GM23338 (cell line): ENCODE data around the gene ZBTB7C.

Source experiments
- CTCF ChIP-seq, 2 experiments: fragments of 200-600 bp in 1 of 2; sonication (generic) in 1 of 2; conservative IDR thresholded peaks; 2 replicates each; pipeline versions ENCODE4 v1.5.1 to v1.6.1; 2016 to 2017; ENCODE audit warnings: antibody characterized with exemption in 2 of 2, low read depth in 2 of 2, mild to moderate bottlenecking in 2 of 2, moderate library complexity in 1 of 2
- ETS1 ChIP-seq: IDR thresholded peaks from 2 replicates; pipeline ENCODE4 v1.6.1; 2016; ENCODE audit warnings: antibody characterized with exemption
- EZH2 ChIP-seq: fragments of 200-600 bp; sonication (generic); IDR thresholded peaks from one replicate; pipeline ENCODE4 v1.8.0; 2017; ENCODE audit warnings: antibody characterized with exemption, mild to moderate bottlenecking, low read depth; ENCODE audit not compliant: unreplicated experiment
- POLR2AphosphoS5 ChIP-seq: IDR thresholded peaks from 2 replicates; pipeline ENCODE4 v1.6.1; 2016; ENCODE audit warnings: antibody characterized with exemption, low read depth

GRCh38 chr18:48064978-48065600 lies 344.1 kb downstream of the ZBTB7C start:
- no peak for TF ChIP-seq CTCF (conservative IDR thresholded peaks at IDR 0.05; ENCODE audit: low read depth in 2 of 2)
- TF ChIP-seq EZH2 = no peak
- no peak for TF ChIP-seq POLR2AphosphoS5
- TF ChIP-seq ETS1 = no peak
